ENCODE results near the gene EXOC6.

Gene EXOC6

DNA sequence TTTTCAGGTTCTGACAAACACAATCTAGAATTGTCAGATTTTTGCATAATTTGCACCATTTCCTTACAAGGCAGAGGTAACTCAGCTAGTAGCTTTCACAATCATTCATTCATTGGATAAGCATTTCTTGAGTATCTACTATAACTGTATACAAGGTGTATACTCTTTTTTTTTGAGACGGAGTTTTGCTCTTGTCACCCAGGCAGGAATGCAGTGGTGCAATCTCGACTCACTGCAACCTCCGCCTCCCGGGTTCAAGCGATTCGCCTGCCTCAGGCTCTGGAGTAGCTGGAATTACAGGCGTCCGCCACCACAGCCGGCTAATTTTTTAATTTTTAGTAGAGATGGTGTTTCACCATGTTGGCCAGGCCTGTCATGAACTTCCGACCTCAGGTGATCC, 16.2 kb upstream of the EXOC6 start:
- Histone ChIP-seq H3K4me3 (no peak overlapping the region), H3K36me3 (no peaks in the 10 kb centered on the region), H3K4me1 (peaks cover 13% of the 10 kb centered on the region), H4K20me1 (no peaks in the 10 kb centered on the region), H3K27ac (no peak overlapping the region), H3K9ac (no peak overlapping the region), H3K4me2 (no peak overlapping the region), H3K27me3 (no peaks in the 10 kb centered on the region), H3K9me3 (no peaks in the 10 kb centered on the region)
- TF ChIP-seq Cebpa-rat (IDR thresholded peaks at IDR 0.05) = no peak

DNA sequence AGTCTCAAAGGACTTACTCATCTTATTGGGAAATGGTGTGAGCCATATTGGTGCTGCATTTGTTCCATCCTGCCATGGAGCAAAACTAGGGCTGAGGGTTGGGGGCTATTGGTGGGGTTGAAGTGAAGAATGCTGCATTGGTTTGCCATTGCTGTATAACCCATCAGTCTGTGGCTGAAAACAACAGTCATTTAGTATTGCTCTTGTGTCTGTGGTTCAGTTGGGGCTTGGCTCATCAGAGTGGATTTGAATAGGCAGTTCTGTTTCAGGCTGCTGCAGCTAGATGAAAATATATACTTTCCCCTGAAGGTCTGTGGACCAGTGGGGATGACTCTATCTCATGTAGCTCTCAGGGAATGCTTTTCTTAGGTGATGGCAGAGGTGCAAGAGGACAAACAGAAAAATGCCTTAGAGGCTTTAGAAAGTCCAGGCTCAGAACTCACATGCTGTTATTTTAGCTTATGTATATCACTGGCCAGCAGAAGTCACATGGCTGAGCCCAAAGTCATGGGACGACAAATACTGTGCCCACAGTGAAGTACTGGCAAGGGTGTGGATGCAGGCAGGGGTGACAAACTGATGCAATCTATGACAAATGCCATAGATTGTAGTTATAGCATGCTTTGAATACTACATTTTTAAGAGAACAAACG, 15.2 kb upstream of the EXOC6 start:
- H3K4me2 ChIP-seq = no peak overlapping the region

DNA sequence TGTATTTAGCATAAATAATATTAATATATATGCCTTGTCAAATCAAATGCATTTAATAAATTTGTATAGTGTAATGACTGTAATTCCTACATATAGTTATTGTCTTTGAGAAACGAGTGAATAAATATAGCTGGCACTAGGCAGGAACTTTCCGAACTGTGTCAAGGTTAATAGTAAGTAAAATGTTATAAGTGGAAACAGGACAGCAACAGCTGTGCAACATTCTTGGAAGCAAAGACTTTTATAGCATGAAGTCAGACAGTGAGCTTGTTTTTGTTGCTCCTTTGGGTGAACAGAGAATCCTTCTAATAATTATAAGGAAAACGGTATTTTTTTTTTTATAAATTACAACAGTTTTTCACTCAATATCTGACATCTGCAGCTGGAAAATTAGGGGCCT, 14.0 kb upstream of the EXOC6 start:
- Histone ChIP-seq H3K9ac (no peak overlapping the region), H4K20me1 (no peaks in the 10 kb centered on the region), H3K27me3 (no peaks in the 10 kb centered on the region), H3K9me3 (no peaks in the 10 kb centered on the region), H3K4me1 (peaks cover 13% of the 10 kb centered on the region), H3K27ac (no peak overlapping the region), H3K36me3 (no peaks in the 10 kb centered on the region), H3K4me2 (no peak overlapping the region), H3K4me3 (no peak overlapping the region)
- no peak for TF ChIP-seq Cebpa-rat (IDR thresholded peaks at IDR 0.05)

More for the DNA sequence above, 15.2 kb upstream of the EXOC6 start:
- Histone ChIP-seq H3K9ac (no peak overlapping the region), H3K4me1 (peaks cover 13% of the 10 kb centered on the region), H3K27ac (no peak overlapping the region), H3K36me3 (no peaks in the 10 kb centered on the region), H4K20me1 (no peaks in the 10 kb centered on the region), H3K27me3 (no peaks in the 10 kb centered on the region), H3K4me3 (no peak overlapping the region), H3K9me3 (no peaks in the 10 kb centered on the region)
- no peak for TF ChIP-seq Cebpa-rat (IDR thresholded peaks at IDR 0.05)

DNA sequence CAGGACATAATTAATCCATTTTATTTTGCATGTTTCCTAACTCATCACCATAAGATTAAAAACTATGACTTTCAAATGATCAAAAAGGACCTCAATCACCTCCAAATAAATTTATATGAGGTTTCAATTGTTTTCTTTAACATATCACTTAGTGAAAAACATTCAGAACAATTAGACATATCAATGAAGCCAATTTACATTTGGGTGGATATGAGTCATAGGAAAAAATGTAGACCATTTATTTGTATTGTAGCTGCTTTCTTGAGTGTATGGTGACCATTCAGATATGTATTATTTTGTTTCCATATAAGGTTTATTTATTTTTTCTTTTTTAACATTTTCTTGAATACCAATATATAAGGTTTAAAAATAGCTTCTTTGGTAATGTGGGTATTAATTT, 13.3 kb upstream of the EXOC6 start:
- no peak for TF ChIP-seq Cebpa-rat (IDR thresholded peaks at IDR 0.05)
- no peaks in the 10 kb centered on the region for H3K9me3 ChIP-seq
- peaks cover 13% of the 10 kb centered on the region for H3K4me1 ChIP-seq
- H4K20me1 ChIP-seq = no peaks in the 10 kb centered on the region
- H3K4me2 ChIP-seq = no peak overlapping the region
- no peak overlapping the region for H3K27ac ChIP-seq
- no peaks in the 10 kb centered on the region for H3K27me3 ChIP-seq
- no peaks in the 10 kb centered on the region for H3K36me3 ChIP-seq
- no peak overlapping the region for H3K9ac ChIP-seq
- H3K4me3 ChIP-seq = no peak overlapping the region

DNA sequence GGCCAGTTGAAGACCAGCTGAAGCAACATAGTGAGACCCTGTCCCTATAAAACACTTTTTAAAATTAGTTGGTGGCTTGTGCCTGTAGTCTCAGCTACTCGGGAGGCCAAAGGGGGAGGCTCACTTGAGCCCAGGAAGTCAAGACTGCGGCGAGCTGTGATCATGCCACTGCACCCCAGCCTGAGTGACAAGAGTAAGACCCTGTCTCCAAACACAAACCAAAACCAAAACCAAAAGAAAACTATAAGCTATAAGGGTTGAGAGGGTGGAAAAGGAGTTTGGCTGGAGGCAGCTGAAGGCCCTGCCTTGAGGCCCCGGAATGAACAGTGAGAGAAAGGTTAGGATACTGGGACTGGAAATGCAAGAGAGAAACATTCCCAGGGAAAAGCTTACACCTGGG, 10.9 kb upstream of the EXOC6 start:
- no peak for TF ChIP-seq Cebpa-rat (IDR thresholded peaks at IDR 0.05)
- H3K4me2 ChIP-seq = no peak overlapping the region
- H3K9me3 ChIP-seq = no peaks in the 10 kb centered on the region
- no peak overlapping the region for H3K9ac ChIP-seq
- H3K4me3 ChIP-seq = no peak overlapping the region
- no peaks in the 10 kb centered on the region for H3K4me1 ChIP-seq
- H3K36me3 ChIP-seq = no peaks in the 10 kb centered on the region
- no peak overlapping the region for H3K27ac ChIP-seq
- H3K27me3 ChIP-seq = no peaks in the 10 kb centered on the region
- H4K20me1 ChIP-seq = no peaks in the 10 kb centered on the region

DNA sequence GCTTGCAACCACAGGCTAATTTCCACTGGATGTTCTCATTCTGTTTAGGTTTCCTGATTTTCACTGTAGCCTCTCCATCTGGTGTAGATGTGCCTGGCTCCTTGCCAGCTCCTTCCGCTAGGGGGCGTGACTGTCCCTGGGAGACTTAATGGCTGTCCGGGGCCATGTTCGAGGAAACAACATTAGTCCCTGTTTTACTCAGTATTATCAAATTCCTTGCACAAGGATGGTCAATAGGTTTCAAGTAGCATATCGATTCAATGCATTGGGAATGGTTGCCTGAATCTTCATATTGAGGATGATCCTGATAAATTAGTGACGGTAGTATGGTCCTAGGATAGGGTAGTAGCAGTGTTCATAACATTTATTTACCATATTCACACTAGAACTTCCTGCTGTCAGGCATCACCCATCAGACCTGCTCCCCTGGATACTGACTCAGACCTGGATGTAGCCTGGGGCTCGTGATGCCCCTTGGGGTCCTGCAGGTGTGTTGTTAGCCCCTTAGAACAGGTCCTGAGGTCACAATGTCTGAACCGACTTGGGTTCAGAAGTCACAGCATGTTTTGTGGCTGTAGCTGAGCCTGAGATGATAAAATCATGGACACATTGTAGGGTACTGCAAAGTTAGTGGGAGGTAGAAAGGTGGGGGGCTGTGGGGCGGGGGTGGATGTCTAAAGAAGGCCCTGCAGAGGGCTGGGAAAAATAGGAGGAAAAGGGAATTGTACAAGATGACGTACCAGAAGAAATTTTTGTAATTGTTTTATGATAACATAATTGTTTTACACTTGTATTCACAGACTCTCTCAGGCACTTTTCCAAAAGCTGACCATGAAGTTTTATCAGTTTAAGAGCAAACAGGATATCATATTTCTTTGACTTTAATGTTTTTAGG, 8.9 kb upstream of the EXOC6 start:
- Histone ChIP-seq H3K36me3 (no peaks in the 10 kb centered on the region), H3K4me2 (no peak overlapping the region), H3K9ac (no peak overlapping the region), H3K9me3 (no peaks in the 10 kb centered on the region), H3K4me3 (no peak overlapping the region), H4K20me1 (no peaks in the 10 kb centered on the region), H3K27me3 (no peaks in the 10 kb centered on the region), H3K27ac (no peak overlapping the region), H3K4me1 (no peaks in the 10 kb centered on the region)
- no peak for TF ChIP-seq Cebpa-rat (IDR thresholded peaks at IDR 0.05)

DNA sequence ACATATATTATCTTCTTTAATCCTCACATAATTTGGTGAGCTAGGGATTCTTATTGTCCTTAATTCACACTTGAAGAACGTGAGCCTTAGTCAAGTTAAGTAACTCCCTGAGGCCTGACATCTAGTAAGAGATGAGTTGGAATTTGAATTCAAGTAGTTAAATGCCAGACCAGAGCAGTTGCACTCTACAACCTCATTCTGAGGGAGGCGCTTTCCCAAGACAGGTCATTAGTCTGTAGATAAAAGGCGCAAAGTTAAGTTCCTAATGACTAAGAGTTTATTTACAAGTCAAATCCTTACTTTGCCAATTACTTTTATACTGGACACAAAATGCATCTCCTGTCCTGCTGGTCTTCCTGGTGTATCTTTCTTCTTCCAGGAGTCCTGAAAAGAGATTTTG, 3.6 kb upstream of the EXOC6 start:
- Histone ChIP-seq H3K27me3 (no peaks in the 10 kb centered on the region), H3K36me3 (no peaks in the 10 kb centered on the region), H3K9me3 (no peaks in the 10 kb centered on the region), H3K4me2 (no peak overlapping the region), H3K9ac (no peak overlapping the region), H3K27ac (no peak overlapping the region), H4K20me1 (no peaks in the 10 kb centered on the region), H3K4me3 (no peak overlapping the region), H3K4me1 (peaks cover 25% of the 10 kb centered on the region)
- no peak for TF ChIP-seq Cebpa-rat (IDR thresholded peaks at IDR 0.05)

DNA sequence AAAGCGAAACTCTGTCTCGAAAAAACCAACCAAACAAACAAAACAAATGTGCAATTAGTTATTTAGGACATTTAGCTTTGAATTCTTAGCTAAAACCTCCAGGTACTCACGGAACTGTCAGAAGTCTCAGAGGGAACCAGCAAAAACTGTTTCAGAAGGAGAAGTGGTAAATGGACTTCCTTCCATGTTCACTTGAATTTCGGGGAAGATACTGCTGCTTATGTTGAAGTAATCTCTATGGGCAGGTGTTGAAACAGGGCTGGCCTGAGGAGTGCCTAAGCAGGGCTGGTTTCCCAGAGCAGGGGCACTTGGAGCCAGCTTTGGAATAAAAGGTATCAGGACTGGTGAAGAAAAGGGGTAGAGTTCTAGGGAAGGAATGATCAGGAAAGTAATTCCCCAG, 2.4 kb upstream of the EXOC6 start:
- Histone ChIP-seq H4K20me1 (no peaks in the 10 kb centered on the region), H3K36me3 (no peaks in the 10 kb centered on the region), H3K27me3 (no peaks in the 10 kb centered on the region), H3K4me1 (peaks cover 32% of the 10 kb centered on the region), H3K4me2 (no peak overlapping the region), H3K27ac (no peak overlapping the region), H3K9me3 (no peaks in the 10 kb centered on the region), H3K9ac (no peak overlapping the region), H3K4me3 (no peak overlapping the region)
- TF ChIP-seq Cebpa-rat (IDR thresholded peaks at IDR 0.05) = no peak

DNA sequence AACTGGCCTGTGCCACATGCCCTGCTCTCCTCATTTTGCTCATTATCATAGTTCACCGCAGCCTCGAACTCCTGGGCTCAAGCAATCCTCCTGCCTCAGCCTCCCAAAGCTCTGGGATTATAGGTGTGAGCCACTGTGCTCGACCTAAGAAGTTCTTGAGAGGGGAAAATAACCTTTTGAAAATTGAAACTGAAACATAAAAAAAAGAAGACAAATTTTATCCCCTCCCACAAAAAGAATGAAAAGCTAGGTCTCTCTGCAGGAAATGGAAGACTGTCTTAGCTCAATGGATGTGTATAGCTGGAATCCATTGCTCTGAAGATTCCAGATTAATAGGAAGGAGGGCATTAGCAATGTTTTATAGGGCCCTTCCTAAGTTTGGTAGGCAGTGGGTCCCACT, 2.0 kb upstream of the EXOC6 start:
- Histone ChIP-seq H3K27me3 (no peaks in the 10 kb centered on the region), H3K27ac (no peak overlapping the region), H3K4me2 (no peak overlapping the region), H3K9me3 (no peaks in the 10 kb centered on the region), H3K4me1 (peaks cover 32% of the 10 kb centered on the region), H3K36me3 (no peaks in the 10 kb centered on the region), H3K9ac (no peak overlapping the region), H3K4me3 (no peak overlapping the region), H4K20me1 (no peaks in the 10 kb centered on the region)
- no peak for TF ChIP-seq Cebpa-rat (IDR thresholded peaks at IDR 0.05)

DNA sequence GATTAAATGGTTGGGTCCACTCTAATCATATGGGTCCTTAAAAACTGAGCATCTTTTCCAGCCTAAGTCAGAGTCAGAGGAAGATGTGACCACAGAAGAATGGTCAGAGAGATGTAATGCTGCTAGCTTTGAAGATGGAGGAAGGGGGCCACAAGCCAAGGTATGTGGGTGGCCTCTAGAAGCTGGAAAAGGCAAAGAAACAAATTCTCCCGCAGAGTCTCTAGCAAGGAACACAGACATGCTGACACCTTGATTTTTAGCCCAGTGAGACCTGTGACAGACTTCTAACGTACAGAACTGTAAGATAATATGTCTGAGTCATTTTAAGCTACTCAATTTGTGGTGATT, 1.5 kb upstream of the EXOC6 start:
- no peak for TF ChIP-seq Cebpa-rat (IDR thresholded peaks at IDR 0.05)
- H3K4me3 ChIP-seq = no peak overlapping the region
- H3K4me2 ChIP-seq = no peak overlapping the region

More for the DNA sequence above, 1.5 kb upstream of the EXOC6 start:
- H4K20me1 ChIP-seq = no peaks in the 10 kb centered on the region
- H3K9ac ChIP-seq = no peak overlapping the region
- H3K27ac ChIP-seq = no peak overlapping the region
- no peaks in the 10 kb centered on the region for H3K36me3 ChIP-seq
- no peaks in the 10 kb centered on the region for H3K27me3 ChIP-seq
- peaks cover 32% of the 10 kb centered on the region for H3K4me1 ChIP-seq
- no peaks in the 10 kb centered on the region for H3K9me3 ChIP-seq

Data from BLaER1 (cell line).